GM18870 (cell line): Measurements from ENCODE around the gene PPEF1.
"Not testable (repeated sequence)": the region's sequence is repeated elsewhere in the genome, so short reads cannot be mapped to it uniquely, and the experiment has no call there.

ENCODE experiments used
- ATAC-seq: cut with Tn5 transposase; IDR thresholded peaks from one replicate; pipeline ENCODE4 v1.9.1; 2021; ENCODE audit warnings: moderate library complexity; ENCODE audit not compliant: unreplicated experiment

Gene PPEF1

DNA sequence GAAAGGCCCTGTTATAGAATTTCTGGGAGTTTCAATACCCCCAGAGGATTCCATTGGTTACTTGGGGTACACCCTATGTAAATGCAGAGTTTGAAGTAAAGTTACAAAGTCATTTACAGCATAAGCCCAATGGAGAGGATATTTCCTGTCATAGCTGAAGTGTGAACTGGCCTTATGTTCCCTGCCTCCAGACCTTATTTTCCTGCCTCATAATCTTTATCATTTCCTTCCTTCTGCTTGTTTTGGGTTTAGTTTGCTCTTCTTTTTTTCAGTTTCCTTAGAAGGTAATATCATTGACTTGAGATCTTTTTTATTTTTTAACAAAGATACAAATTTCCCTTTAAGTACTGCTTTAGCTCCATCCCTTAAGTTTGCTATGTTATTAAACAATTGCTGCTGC lies 85.4 kb downstream of the PPEF1 start:
- no peak for ATAC-seq

DNA sequence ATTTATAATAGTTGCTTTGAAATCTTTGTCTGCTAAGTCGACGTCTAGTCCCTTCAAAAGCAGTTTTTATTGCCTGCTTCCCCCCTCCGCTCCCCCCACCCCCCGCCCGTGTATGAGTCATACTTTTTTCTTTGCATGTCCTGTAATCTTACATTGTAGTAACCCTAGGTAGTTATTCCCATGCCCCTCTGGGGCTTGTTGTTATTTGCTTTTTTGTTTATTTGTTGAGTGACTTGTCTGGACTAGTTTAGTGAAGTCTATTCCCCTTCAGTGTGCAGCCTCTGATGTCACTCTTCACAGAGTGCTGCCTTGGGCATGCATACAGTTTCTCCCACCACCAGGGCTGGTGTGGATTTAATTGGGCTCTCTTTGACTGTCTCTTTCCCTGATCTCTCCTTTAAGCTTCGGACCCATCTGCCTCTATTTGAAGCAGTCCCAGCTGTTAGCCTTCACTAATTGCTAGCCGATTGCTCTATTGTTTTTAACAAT lies 86.2 kb downstream of the PPEF1 start:
- no peak for ATAC-seq

DNA sequence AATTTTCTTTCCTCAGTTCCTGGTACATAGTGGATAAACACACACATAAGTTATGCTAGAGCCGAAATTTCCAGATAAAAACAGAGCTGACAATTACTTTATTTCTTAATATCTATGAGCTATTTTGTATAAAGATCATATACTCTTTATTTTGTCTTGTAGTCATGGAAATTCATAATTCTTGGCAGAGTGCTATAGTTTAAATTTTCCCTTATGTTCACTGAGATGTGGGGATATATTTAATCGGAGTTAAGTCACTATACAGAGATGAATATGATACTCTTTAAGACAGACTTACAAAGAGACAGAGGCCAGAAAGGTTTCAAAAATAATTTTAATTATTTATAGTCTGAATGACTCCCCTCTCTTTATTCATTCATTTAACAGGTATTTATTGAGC lies 89.7 kb downstream of the PPEF1 start:
- ATAC-seq: no peak

DNA sequence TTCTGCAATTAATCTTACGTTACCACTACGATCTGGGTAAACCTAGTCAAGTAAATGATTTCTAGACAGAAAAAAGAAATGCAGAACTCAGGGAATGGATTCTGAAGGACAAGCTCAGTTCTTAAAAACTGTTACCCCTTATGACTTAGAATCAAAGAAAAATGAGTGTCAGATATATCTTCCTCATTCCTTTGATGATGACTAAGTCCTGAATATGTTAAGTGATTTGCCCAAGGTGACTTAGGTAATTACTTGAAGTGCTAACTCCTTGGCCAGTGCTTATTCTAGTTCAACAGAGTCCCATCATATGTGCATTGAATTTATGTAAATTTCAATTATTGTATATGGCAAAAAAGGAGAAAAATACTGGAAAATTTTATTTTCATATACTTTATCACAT lies 92.5 kb downstream of the PPEF1 start:
- no peak for ATAC-seq

DNA sequence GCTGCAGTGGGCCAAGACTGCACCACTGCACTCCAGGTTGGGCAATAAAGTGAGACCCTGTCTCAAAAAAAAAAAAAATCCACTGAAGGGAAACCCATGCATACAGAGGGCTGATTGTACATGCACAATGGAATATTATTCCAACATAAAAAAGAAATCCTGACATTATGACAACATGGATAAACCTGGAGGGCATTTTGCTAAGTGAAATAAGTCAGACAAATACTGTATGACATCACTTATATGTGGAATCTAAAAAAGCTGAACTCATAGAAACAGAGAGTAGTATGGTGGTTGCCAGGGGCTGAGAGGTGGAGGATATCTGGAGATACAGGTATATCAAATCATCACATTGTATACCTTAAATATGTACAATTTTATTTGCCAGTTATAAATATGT lies 102.2 kb downstream of the PPEF1 start:
- no peak for ATAC-seq

DNA sequence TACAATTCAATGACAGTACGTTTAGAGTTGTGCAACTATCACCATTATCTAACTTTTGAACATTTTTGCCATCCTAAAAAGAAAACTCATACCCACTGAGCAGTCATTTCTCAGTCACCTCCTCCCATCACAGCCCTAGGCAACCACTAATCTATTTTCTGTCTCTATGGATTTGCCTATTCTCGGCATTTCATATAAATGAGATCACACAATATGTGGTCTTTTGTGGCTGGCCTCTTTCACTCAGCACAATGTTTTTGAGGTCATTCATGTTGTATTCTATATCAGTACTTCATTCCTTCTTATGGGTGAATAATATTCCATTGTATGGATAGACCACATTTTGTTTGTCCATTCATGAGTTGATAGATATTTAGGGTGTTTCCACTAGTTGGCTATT lies 103.0 kb downstream of the PPEF1 start:
- ATAC-seq: no peak

DNA sequence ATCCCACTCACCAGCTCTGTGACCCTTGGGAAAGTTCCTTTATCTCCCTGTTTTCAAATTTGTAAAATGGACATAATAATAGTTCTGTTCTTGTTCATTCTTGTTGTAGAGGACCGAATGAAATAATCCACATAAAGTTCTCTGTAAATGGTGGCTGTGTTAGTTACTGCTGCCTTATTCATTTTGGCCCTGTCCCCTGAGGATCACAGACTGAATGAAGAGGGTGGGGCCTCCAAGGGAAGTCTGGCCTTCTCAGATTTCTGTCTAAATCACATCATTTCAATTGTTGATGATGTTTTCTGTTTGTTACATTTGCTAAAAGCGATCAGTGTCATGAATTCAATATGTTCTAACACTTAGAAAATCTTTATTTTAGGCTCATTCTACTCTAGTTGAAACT lies 117.9 kb downstream of the PPEF1 start:
- ATAC-seq: no peak

DNA sequence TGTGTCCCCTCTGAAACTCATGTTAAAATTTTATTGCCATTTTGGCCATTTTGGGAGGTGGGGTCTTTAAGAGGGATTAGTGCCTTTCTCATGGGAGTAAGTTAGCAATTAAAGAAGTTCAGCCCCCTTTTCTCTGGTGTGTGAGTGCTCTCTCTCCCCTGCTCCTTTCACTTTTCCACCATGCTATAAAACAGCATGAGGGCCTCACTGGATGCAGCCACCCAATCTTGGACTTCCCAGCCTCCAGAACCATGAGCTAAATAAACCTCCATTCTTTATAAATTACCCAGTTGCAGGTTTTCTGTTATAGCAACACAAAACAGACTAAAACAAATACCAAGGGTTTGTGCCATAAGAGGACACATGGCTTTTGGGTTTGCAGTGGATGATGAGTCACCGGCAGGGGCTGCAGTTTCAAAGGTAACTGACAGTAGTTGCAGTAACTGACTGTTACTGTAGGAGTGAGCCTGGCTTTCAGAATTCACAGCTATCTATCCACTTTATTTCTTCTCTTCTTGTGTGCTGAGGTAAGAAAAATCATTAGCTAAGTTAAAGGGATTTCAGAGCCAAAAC lies 121.5 kb downstream of the PPEF1 start:
- no peak for ATAC-seq

DNA sequence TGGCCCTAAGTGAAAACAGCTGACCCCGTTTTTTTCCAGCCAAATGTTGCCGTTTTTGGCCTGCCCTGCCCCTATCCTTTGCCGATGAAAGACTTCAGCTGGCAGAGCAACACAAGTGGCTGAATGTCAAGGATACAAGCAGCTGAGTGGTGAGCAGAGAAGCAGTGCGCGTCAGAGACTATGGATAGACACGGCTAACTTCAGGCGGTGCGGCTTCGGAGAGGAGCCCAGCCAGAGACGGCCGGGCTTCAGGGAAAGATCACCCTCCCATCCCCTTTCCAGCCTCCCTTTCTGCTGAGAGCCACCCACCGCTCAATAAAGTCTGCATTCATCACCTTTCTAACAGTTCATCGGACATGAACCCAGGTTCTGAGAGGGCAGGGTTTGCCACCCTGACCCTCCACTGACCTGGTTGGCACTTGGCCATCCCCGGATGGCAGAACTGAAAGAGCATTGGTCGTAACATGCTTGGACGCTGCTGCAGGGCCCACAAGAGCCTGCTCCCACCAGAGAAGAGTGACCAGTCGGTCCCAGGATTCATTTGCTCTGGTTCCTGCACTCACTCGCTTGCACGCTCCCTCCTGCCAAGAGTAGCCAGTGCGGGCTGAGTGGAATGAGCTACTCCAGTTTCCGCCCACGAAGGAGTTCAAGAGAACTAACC lies 125.8 kb downstream of the PPEF1 start:
- ATAC-seq: no peak

DNA sequence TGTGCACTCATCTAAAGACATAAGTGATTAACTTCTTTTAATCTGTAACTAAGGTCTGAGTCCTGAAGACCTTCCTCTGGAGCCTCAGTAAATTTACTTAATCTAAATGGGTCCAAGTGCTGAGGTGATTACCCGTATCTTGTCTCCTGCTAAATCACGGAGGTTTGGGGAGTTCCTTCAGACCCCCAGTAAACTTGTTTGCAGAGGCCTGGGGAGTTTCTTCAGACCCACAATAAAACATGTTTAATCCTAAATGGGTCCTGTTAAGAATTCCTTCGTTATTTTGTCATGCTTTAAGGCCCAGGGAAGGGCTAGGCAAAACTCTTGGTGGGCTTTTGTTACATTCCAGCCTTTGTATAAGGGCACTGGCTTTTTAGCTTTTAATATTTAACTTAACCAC lies 140.5 kb downstream of the PPEF1 start:
- ATAC-seq: not testable (repeated sequence)

DNA sequence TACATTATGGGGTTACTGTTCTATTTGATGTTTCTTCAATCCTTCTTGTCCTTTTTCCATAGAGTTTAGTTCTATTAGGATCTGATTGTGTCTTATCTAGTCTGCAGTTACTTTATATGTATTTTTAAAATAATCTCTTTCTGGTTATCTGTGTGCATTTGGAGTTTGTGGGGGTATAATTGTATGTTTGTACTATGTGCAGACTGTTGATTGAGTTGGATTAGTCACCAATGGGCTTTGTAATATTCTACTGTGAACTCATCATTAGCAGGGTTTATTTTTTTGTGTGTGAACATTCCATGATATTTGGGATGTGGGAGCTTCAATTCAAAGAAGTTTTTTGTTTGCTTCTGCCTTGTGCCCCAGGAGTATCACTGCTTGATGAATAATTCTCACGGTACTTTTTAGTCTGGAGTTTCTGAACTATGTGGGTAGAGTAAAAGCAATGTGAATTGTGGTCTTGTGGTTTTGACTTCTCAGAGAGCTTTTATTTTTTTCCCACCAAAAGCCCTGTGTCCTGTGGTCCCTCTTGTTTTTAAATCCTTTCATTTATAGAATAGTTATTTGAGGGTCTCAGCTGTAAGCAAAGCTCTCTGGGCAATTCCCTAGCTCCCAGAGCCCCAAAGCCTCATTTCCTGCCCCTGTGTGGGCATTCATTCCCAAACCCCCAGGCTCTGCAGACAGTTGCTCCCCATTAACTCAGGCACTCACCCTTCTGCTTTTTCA lies 148.6 kb downstream of the PPEF1 start:
- ATAC-seq: peak; percentile 96

DNA sequence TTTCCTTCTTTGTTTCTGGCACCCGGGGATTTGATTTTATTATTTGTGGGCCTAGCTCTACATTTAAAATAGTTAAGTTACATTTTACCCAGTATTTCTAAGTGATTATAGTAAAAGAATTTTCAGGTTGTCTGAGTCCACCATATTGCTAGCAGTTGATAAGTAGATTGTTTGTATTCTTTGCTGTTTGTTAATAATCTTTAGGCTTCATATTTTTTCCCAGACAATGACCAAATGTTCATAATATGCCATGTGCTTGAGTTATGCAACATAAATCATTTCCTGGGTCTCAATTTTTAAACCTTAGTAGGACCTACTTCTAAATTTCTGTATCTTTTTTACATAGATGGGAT lies 149.2 kb downstream of the PPEF1 start:
- no peak for ATAC-seq

DNA sequence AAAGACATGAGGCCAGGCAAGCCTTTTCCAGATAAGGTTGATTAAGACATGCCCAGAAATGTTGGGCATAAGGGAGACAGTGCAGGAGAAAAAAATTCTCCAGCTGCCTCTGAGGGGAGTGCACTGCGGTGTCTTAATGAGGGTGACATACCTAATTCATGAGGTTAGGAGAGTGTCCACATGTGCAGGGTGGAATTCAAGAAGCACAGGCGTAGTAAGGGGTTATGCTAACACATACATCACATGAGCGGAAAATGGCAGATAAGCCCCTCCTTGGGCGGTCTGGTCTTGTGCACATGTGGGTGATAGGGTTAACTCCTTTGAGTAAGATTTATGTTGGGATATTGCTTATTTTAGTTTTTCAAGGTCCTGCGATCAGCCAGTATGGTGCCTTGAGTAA lies 154.1 kb downstream of the PPEF1 start:
- no peak for ATAC-seq

DNA sequence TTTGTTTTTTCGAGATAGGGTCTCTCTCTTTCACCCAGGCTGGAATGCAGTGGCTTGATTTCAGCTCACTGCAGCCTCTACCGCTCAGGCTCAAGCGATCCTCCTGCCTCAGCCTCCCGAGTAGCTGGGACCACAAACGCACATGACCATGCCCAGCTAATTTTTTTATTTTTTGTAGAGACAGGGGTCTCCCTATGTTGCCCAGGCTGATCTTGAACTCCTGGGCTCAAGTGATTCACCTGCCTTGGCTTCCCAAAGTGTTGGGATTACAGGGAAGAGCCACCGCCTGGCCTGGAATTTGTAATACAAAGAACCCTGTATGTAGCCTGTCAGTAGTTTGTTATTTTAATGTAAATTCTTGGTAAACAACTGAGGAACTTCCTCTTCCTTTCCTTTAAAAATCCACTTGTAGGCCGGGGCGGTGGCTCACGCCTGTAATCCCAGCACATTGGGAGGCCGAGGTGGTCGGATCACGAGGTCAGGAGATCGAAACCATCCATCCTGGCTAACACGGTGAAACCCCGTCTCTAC lies 157.0 kb downstream of the PPEF1 start:
- ATAC-seq: no peak

DNA sequence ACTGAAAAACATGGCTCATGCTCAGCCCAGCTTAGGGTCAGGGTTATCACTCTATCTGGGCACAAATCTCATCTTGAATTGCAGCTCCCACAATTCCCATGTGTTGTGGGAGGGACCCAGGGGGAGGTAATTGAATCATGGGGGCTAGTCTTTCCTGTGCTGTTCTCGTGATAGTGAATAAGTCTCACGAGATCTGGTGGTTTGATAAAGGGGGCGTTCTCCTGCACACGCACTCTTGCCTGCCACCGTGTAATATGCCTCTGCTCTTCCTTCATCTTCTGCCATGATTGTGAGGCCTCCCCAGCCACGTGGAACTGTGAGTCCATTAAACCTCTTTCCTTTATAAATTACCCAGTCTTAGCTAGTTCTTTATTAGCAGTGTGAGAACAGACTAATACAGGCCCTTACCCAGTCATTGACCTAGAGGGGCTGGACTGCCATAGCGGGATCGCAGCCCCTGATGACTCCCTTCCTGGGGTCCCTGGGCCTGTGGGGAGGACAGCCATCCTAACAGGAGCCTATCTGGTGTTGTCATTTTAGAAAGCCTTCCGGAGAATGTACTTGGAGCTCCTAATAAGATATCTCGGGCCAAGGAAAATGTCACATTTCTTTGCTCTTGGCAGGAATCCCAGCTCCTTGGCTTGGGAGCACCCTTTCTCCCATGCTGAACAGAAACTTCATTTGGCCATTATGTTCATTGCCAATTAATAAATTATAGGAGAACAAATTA lies 163.9 kb downstream of the PPEF1 start:
- no peak for ATAC-seq

DNA sequence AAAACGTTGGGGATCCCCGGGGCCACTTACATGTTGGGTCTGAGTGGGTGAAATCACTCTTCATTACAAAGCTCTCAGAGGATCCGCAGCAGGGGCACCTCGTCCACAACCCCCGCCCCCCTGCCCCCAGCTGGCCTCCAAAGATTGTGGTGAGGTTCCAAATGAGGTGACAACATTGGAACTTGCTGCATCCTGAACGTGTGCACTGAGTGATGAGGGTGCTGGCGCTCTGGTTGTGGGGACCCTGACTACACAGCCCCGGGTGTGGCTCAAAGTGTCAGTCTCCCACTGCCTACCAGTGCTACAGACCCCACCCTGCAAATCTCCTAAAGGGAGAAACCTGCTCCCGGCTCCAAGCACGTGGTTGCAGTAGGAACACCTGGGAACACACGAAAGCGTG lies 164.5 kb downstream of the PPEF1 start:
- ATAC-seq: no peak

DNA sequence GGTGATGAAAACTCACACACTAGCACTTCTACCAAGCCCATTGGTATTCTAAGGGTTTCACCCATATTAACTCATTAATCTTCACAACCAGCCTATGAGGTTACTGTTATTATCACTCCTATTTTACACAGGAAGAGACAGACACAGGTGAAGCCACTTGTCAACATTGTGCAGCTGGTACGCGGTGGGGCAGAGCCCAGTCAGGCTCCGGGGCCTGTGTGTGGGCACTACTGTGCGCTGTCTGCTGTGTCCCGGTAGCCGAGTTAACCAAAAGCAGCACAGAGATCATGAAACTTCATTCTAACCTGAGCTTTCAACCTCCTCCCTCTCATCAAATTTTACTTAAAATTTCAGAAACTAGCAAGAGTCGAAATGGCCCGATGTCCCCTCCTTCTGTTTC lies 165.2 kb downstream of the PPEF1 start:
- ATAC-seq: no peak

DNA sequence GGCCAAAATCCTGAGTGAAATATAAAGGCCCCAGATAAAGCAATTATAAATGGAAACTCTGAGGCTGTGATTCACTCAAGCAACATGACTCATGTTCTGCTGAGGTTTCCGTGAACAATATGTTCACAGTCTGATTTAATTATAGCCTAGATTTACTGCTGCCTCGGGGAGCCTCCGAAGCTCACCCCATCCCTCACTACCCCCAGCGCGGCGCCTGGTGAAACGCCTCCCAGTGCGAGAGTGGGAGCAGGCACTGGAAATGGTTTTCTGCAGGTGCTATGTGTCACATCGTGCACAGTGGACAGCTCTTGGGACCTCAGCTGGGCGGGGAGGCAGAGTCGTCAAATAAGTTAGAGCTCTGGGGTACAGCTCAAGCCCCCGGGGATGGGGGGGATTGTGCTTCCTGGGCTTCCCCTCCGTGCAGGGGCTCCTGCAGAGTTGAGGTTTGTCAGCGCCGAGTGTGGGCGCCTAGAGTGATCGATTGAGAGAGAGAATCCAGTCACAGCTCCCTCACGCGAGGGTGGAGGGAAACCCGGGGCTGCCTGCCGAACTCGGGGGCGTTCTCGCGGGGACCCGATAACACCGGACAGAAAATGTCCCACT lies 165.8 kb downstream of the PPEF1 start:
- ATAC-seq: no peak

DNA sequence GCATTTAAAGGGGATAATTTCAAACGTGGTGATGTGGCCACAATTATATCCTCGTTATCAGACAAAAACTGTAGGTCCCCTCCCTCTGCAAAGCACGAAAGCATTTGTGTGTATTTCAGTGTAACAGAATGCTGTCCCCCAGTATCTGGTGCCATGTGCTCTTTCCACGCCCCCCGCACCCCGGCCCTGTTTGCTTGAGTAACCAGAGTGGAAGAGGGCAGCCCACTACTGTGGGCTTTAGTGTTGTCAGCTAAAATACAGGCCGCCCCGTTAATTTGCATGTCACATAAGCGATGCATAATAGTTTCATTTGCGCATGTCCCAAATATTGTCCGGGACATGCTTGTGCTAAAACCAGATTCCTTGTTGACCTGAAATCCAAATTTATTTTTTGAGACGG lies 166.4 kb downstream of the PPEF1 start:
- no peak for ATAC-seq

DNA sequence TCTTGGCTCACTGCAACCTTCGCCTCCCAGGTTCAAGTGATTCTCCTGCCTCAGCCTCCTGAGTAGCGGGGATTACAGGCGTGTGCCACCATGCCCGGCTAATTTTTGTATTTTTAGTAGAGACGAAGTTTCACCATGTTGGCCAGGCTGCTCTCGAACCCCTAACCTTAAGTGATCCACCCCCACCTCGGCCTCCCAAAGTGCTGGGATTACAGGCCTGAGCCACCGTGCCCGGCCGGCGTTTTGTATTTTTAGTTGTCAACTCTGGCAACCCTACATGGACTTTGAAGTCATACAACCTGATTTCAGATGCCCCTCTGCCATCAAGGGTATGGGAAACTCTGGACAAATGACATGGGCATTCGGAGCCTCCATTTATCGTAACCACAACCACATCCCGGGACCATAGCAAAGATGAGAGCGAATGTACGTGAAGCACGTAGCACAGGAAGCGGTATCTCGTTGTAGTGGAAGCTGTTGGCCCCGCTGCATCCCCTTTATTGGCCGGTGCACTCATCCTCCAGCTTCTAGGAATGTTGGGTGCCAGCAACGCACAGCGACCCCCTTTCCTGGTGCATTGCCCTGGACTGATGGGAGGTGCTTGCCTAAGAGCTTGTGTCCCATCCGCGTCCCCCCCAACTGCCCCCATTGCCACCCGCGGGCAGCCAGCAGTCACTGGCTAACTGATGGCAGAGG lies 167.3 kb downstream of the PPEF1 start:
- no peak for ATAC-seq
